Activated naive CD4-positive, alpha-beta T cell treated with Interleukin-2 at 50 U/mL for 16 hours (primary cell): ENCODE data around the gene DGKD.
"Not testable (repeated sequence)": the region's sequence is repeated elsewhere in the genome, so short reads cannot be mapped to it uniquely, and the experiment has no call there.

Experiments used
- DNase-seq: peaks from one replicate; pipeline ENCODE4 v3.0.0-alpha.2; 2020

DGKD gene

GRCh38 chr2:233362742-233363141 lies 8.4 kb downstream of the DGKD start:
- DNase-seq, result no peak

- no peak for DNase-seq
Measured at GRCh38 chr2:233363744-233364235, 9.5 kb downstream of the DGKD start.

- DNase-seq, result no peak
Measured at GRCh38 chr2:233365861-233366520, 11.7 kb downstream of the DGKD start.

- DNase-seq, result no peak
Measured at GRCh38 chr2:233367586-233367985, 13.3 kb downstream of the DGKD start.

DNA sequence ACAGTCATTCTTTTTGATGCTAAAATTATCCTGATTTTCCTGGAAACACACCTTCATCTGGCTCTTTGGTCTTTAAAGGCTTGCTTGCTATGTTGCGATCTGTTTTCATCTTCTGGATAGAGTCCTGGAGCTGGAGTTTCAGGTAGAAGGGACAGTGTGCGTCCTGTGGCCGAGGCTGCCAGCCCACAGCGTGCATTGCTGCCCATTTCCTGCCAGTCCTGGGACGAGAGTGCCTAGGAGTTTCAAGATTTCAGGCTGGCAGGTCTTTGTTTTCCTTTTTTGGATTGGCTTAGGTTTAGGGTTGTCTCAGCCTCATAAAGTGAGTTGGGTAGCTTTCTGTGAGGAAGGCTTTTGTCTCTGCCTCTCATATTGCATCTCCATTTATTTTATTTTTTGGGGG lies 14.5 kb downstream of the DGKD start:
- no peak for DNase-seq

- DNase-seq, result no peak
Measured at GRCh38 chr2:233369462-233369861, 15.2 kb downstream of the DGKD start.

GRCh38 chr2:233369897-233370685 lies 15.8 kb downstream of the DGKD start:
- no peak for DNase-seq

- no peak for DNase-seq
Measured at GRCh38 chr2:233371641-233372040, 17.3 kb downstream of the DGKD start.

DNA sequence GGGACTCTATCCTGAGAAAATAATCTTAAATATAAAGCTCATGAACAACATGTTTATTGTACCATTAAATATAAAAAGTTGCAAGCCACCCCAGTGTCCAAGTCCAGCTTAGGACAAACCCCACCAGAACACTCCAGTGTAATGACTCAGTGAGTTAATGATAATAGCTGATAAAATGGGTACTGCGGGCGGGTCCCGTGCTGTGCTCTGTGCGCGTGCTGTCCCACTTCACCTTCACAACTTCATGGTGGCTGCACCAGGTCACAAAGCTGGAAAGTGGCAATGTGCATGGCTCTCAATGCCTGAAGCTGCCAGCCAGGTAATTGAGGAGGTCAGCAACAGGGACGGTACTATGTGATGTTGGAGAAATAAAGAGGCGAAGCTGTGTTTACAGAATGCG lies 18.6 kb downstream of the DGKD start:
- no peak for DNase-seq

DNA sequence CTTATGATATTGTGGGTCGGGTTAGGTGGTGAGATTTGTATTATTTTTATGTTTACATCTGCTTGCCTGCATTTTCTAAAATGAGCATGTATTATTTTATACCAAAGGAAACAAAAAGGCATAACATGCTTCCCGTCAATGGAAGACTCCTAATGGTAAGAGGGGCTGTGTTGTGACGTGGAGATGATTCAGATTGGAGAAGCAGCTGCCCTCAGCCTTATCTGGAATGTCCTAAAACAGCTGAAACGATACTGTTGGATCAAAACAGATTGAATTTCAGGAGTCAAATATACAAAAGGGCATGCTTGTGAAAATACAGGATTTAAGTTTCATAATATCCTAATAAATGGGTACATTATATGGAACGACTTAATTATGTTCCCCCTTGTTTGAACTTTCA lies 19.0 kb downstream of the DGKD start:
- DNase-seq, result no peak

GRCh38 chr2:233374776-233375175 lies 20.5 kb downstream of the DGKD start:
- DNase-seq, result not testable (repeated sequence)

DNA sequence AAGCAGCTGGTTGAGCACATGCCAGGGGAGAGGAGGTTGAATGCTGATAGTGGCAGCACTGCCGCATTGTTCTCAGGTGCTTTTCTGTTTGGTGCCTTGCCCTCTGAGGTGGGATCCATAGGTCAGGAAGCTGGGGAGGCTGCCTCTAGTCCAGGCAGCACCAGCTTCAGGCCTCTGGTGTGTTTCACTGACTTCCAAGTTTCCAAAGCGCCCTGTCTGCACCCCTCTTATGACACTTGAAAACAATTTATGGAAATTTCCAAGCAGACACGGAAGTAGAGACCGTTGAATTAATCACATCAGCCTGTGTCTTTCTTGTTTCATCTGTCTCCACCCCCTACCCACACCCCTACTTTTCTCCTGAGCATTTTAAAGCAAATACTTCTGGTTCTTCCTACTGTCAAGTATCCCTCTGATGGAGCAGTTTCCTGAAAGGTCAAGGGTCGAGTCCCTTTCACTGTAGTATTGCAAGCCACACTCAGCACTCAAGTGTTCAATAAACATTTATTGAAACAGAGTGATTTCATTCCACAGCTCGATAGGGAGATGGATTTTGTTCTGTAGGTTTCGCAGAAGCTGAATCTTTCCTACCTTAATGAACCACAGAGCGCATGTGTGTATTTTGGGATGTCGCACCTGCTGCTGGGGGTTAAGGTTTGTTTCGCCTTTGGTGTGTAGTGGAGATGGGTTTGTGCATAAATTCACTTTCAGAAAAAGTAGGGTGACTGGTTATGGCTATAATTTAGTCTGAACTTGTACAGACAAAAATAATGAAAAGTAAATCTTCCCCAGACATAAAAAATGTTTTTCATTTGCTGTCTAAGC lies 21.4 kb downstream of the DGKD start:
- DNase-seq, result no peak

DNA sequence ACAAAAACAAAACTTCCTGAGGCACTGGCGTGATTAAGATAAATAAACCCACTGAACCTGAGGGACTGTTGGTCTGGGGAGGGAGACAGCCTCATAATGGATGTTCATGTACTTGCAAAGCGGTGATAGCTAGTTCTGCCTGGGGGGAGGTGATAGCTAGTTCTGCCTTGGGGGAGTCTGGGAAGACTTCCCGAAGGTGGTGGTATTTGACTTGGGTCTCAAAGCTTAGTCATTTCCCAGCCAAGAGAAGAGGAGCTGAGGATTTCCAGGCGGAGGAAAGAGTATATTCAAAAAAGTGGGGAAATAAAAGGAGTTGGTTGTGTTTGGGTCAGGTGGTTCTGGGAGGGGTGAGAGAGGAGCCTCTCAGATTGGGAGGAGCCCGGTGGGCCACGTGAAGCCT lies 24.7 kb downstream of the DGKD start:
- no peak for DNase-seq

DNA sequence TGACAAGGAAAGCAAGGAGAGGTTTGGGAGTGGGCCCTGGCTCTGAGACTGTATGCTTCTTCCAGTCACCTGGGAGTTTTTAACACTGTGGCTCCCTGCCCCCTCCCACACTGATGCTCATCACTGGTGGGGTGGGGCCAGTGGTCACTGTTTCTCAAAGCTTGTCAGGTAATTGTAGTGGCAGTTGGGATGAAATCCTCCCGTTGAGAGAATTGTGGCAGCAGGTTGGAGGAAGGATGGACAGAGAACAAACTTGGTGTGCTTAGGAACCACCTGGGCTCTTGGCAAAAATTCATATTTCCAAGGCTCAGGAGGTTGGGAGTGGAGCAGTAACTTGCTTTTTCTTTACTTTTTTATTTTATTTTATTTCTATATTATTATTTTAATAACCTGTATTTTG lies 25.1 kb downstream of the DGKD start:
- DNase-seq, result no peak

DNA sequence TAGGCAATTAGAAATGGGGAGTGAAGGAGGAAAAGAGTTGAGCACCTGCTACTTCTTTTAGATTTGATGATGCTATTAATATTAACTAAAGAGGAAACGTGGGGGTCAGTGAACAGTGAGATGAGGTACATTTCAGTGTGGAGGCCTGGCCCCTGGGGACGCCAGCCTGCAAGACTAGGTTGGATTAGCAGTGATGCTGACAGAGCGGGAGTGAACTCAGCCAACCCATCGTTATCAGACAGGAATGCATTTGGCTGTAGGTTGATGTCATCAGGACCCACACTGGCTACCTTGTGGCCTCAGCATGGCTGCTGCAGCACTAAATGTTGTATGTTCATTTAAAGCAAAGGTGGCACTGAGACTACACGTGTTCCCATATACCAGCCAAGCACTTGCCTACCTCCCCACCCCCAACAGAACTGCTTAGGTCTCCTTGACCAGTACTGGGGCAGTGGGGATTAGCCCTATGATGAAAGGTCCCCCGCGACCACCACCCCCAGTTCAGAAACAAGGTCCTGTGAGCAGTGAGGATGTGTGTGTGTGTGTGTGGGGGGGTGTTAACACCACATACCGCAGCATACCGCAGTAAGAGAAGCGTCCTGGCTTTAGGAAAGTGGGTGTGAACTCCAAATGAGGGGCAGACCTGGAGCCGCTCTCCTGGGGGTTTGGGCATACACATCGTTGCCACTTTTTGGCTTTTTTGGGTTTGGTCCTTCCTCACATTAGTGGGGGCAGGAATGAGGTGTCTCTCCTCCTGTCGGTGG lies 26.0 kb downstream of the DGKD start:
- DNase-seq, result no peak

- DNase-seq, result no peak
Measured at GRCh38 chr2:233380995-233381637, 26.8 kb downstream of the DGKD start.

- no peak for DNase-seq
Measured at GRCh38 chr2:233381638-233381995, 27.3 kb downstream of the DGKD start.

DNA sequence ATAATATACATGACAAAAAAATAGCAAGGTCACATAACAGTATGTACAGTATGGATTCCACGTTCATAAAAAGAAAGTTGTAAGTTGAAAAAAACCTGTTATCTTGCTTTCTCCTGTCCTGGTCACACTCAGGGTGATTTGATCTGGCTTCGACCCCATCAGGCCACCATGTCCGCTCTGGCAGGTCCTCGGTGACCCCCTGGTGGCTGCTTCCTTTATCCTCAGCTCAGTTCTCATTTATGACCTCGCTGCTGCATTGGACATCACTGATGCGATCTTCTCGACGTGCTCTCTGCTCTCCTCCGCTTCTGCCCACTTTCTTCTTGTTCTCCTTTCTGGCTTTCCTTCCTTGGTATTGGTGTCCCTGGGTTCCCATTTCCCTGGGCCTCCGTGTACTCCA lies 29.7 kb downstream of the DGKD start:
- no peak for DNase-seq

DNA sequence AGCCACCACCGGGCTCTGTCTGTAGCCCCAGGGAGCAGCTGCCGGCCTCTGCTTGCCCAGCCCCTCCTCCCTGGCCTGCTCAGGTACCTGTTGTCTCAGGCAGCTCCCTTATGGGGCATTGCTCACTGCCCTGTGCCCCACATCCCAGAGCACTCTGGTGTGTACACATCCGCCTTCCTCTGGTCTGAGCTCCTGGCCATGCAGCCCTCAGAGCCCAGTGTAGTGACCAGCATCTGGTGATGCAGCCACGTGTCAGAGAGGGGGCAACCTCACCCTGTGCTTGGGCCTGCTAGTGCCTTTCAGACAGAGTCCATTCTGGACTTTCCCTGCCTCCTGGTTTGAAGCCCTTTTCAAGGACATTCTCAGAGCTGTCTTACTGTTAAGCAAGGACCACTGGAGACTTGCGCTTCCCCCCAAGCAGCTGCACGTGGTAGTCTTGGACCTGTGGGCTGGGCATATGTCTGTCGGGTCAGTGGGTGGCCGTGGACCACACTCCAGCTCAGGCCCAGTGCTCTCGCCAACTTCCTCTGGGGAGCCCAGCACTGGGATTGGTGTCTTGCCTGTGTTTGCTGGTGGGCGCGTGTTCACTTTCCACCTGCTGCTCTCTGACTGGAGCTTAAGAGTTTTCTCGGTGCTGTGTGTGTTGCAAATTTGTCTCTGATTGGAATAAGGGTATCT lies 30.7 kb downstream of the DGKD start:
- DNase-seq, result no peak

GRCh38 chr2:233385489-233386044 lies 31.3 kb downstream of the DGKD start:
- no peak for DNase-seq

- no peak for DNase-seq
Measured at GRCh38 chr2:233386382-233387041, 32.2 kb downstream of the DGKD start.
